ENCODE results near the gene ITPK1. TPM values are rescaled to one million over a fixed set of nuclear protein-coding genes. Genes with fewer than 3 reads are reported as not detected.

ITPK1 gene
- total RNA-seq, 2 experiments from 2014 or later, result 78.5 to 83.5 TPM

GRCh38 chr14:93030761-93031160 lies 85.0 kb downstream of the ITPK1 start:
- peaks cover 3% of the 10 kb centered on the region for H3K36me3 Mint-ChIP-seq (ENCODE audit: low read depth)
- H3K9me3 Mint-ChIP-seq, result no peaks in the 10 kb centered on the region
- H3K27ac Mint-ChIP-seq, result no peak overlapping the region
- ATAC-seq (no peak), DNase-seq (no peak)
- peaks cover 46% of the 10 kb centered on the region for H3K4me1 Mint-ChIP-seq (ENCODE audit: low read depth)
- H3K4me3 Mint-ChIP-seq, result no peak overlapping the region
- POLR2A ChIA-PET, result no interaction called here
- CTCF ChIA-PET, result interaction anchor here (1.1 to 1.7 kb wide), 2 partner anchors 79 kb away, joined by 3 to 6 read pairs; no protein-coding TSS in a partner anchor
- no peaks in the 10 kb centered on the region for H3K27me3 Mint-ChIP-seq
- TF ChIP-seq CTCF (IDR thresholded peaks at IDR 0.05), result no peak
- intact Hi-C loops (cut with micrococcal nuclease), result no loop called here

- H3K9me3 Mint-ChIP-seq, result no peaks in the 10 kb centered on the region
- POLR2A ChIA-PET, result no interaction called here
- H3K4me1 Mint-ChIP-seq (ENCODE audit: low read depth), result peaks cover 46% of the 10 kb centered on the region
- no peak overlapping the region for H3K4me3 Mint-ChIP-seq
- DNase-seq, result no peak
- no peaks in the 10 kb centered on the region for H3K27me3 Mint-ChIP-seq
- no peak for TF ChIP-seq CTCF (IDR thresholded peaks at IDR 0.05)
- intact Hi-C loops (cut with micrococcal nuclease), result no loop called here
- peaks cover 3% of the 10 kb centered on the region for H3K36me3 Mint-ChIP-seq (ENCODE audit: low read depth)
- H3K27ac Mint-ChIP-seq, result no peak overlapping the region
- CTCF ChIA-PET, result interaction anchor here (1.7 to 1.8 kb wide), 2 partner anchors 78 to 102 kb away, joined by 3 to 6 read pairs; no protein-coding TSS in a partner anchor
- ATAC-seq, result no peak
These were observed 85.7 kb downstream of the ITPK1 start for GRCh38 chr14:93029911-93030508.

GRCh38 chr14:93029417-93029816 lies 86.3 kb downstream of the ITPK1 start:
- intact Hi-C loops (cut with micrococcal nuclease), result no loop called here
- ChIA-PET CTCF (interaction anchor here (1.7 to 1.8 kb wide), 2 partner anchors 78 to 103 kb away, joined by 3 to 6 read pairs; no protein-coding TSS in a partner anchor), POLR2A (no interaction called here)
- ATAC-seq, result no peak
- DNase-seq, result no peak
- Mint-ChIP-seq H3K4me1 (ENCODE audit: low read depth) (peaks cover 48% of the 10 kb centered on the region), H3K27ac (no peak overlapping the region), H3K4me3 (no peak overlapping the region), H3K9me3 (no peaks in the 10 kb centered on the region), H3K36me3 (ENCODE audit: low read depth) (peaks cover 3% of the 10 kb centered on the region), H3K27me3 (no peaks in the 10 kb centered on the region)
- no peak for TF ChIP-seq CTCF (IDR thresholded peaks at IDR 0.05)

- Mint-ChIP-seq H3K36me3 (ENCODE audit: low read depth) (peaks cover 3% of the 10 kb centered on the region), H3K4me1 (ENCODE audit: low read depth) (peaks cover 47% of the 10 kb centered on the region), H3K27me3 (no peaks in the 10 kb centered on the region), H3K9me3 (no peaks in the 10 kb centered on the region), H3K4me3 (no peak overlapping the region), H3K27ac (no peak overlapping the region)
- no peak for ATAC-seq
- no peak for TF ChIP-seq CTCF (IDR thresholded peaks at IDR 0.05)
- no peak for DNase-seq
- intact Hi-C loops (cut with micrococcal nuclease), result no loop called here
- CTCF ChIA-PET, result interaction anchor here (1.8 kb wide), 1 partner anchor 103 kb away, joined by 3 read pairs; no protein-coding TSS in a partner anchor
- POLR2A ChIA-PET, result no interaction called here
These were observed 87.0 kb downstream of the ITPK1 start for GRCh38 chr14:93028724-93029076.

GRCh38 chr14:93027810-93028723 lies 87.7 kb downstream of the ITPK1 start:
- Mint-ChIP-seq H3K9me3 (no peaks in the 10 kb centered on the region), H3K4me3 (no peak overlapping the region), H3K4me1 (ENCODE audit: low read depth) (peaks cover 44% of the 10 kb centered on the region), H3K27ac (no peak overlapping the region), H3K36me3 (ENCODE audit: low read depth) (peaks cover 3% of the 10 kb centered on the region), H3K27me3 (no peaks in the 10 kb centered on the region)
- ATAC-seq (no peak), DNase-seq (no peak)
- no peak for TF ChIP-seq CTCF (IDR thresholded peaks at IDR 0.05)
- ChIA-PET POLR2A (interaction anchor here (0.5 kb wide), 1 partner anchor 315 kb away, joined by 4 read pairs; no protein-coding TSS in a partner anchor), CTCF (interaction anchor here (1.8 kb wide), 1 partner anchor 104 kb away, joined by 3 read pairs; no protein-coding TSS in a partner anchor)
- intact Hi-C loops (cut with micrococcal nuclease), result no loop called here
